Measurements from ENCODE around the gene CACFD1. TPM values are rescaled to one million over a fixed set of nuclear protein-coding genes. Genes with fewer than 3 reads are reported as not detected.
A peak's percentile ranks its signal among the peaks of the same experiment; 100 is the strongest.

CACFD1 gene
- total RNA-seq, 1 donor from 2014 or later: 34.3 TPM

DNA sequence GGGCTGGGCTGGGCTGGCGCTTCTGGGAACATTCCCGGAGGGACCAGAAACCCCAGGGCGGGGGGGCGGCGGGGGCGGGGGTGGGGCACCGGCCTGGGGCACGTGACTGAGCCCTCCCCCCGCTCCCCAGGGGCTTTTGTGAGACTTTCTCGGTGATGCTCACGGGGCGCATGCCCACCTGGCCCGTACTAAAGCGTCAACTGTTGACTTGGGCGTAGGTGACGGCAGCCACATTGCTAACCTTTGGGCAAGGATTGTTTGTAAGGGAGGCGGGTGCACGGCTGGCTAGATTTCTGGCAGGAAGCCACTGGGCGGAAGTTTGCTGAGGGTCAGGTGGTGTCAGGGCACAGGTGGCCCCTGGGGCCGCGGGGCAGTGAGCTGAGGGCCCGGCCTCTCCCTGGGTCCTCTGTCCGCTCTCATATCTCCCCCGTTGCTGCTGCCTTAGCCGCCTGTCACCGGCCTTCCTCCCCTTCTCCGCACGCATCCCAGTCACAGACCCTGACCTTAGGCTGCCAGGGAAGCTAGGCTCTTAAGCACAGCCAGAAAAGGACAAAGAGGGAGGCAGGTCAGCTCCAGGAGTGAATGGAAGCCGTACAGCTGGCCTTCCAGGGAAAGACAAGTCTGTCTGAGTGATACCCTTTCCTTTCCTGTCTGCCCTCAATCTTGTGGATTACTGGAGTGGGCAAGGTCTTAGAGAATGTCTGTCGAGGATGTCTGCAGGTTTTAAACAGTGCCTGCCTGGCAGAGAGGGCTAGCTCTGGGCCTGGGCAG, 812 bp downstream of the CACFD1 start:
- intact Hi-C loops (cut with DNase I): no loop called here
- Histone ChIP-seq H3K27me3 (ENCODE audit: low read depth) (no peaks in the 10 kb centered on the region), H3K4me3 (peak overlapping the region; percentile 79), H3K36me3 (peaks cover 6% of the 10 kb centered on the region), H3K27ac (peak overlapping the region; percentile 90), H3K9me3 (no peaks in the 10 kb centered on the region), H3K4me1 (peaks cover 35% of the 10 kb centered on the region)
- TF ChIP-seq, protein P1, sequence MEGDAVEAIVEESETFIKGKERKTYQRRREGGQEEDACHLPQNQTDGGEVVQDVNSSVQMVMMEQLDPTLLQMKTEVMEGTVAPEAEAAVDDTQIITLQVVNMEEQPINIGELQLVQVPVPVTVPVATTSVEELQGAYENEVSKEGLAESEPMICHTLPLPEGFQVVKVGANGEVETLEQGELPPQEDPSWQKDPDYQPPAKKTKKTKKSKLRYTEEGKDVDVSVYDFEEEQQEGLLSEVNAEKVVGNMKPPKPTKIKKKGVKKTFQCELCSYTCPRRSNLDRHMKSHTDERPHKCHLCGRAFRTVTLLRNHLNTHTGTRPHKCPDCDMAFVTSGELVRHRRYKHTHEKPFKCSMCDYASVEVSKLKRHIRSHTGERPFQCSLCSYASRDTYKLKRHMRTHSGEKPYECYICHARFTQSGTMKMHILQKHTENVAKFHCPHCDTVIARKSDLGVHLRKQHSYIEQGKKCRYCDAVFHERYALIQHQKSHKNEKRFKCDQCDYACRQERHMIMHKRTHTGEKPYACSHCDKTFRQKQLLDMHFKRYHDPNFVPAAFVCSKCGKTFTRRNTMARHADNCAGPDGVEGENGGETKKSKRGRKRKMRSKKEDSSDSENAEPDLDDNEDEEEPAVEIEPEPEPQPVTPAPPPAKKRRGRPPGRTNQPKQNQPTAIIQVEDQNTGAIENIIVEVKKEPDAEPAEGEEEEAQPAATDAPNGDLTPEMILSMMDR (IDR thresholded peaks at IDR 0.05): no peak
- ATAC-seq (peak; percentile 54 to 65), DNase-seq (peak; percentile 83)

DNA sequence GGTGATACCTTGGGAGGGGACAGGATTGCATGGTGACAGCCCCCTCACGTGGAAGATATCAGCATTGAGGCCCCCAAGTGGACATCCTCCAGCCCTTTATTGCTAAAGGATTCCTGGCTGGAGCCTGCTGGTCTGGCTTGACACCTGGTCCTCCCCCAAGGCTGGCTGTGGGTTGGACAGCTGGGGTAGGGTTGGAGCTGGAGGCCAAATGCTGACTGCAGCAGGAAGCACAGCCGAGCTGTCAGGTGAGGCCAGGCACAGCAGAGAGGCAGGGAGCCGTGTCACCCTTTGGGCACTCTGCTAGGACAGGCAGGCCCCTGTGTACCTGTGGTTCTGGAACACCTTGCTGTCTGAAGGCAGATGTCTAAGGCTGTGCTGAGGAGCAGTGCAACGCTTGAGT, 2.2 kb downstream of the CACFD1 start:
- H3K9me3 ChIP-seq: no peaks in the 10 kb centered on the region
- no peak overlapping the region for H3K4me3 ChIP-seq
- peaks cover 12% of the 10 kb centered on the region for H3K36me3 ChIP-seq
- intact Hi-C loops (cut with DNase I): no loop called here
- DNase-seq (no peak), ATAC-seq (no peak)
- peaks cover 35% of the 10 kb centered on the region for H3K4me1 ChIP-seq
- no peak overlapping the region for H3K27ac ChIP-seq
- TF ChIP-seq, protein P1 (IDR thresholded peaks at IDR 0.05): no peak
- H3K27me3 ChIP-seq (ENCODE audit: low read depth): no peaks in the 10 kb centered on the region

DNA sequence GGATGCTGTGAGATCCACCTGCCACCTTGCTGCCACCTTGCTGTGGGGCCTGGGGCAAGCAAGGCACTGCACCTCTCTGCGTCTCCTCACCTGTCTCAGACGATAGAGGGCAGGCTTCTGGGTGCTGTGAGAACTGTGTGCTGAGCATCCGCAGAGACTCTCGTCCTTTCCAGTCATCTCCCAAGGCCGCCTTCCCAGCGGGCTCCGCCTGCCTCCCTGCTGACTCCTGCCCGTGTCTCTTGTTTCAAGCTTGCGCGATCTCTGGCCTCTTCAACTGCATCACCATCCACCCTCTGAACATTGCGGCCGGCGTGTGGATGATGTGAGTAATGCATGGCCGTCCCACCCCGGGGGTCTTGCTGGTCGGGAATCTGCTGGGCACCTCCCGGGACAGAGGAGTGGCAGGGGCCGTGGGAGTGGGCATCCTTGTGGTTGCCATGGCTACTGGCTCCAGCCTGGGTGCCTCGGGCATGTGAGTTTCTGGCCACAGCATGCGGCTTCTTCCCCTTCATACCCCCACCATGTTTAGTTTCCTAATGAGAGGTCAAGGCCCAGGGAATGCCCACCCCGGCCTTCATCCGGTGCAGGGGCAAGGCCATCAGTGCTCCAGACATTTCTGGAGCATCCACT, 3.6 kb downstream of the CACFD1 start:
- no peak overlapping the region for H3K4me3 ChIP-seq
- H3K9me3 ChIP-seq: no peaks in the 10 kb centered on the region
- TF ChIP-seq, protein P1 (IDR thresholded peaks at IDR 0.05): no peak
- peaks cover 20% of the 10 kb centered on the region for H3K36me3 ChIP-seq
- DNase-seq (no peak), ATAC-seq (no peak)
- intact Hi-C loops (cut with DNase I): no loop called here
- peaks cover 35% of the 10 kb centered on the region for H3K4me1 ChIP-seq
- H3K27me3 ChIP-seq (ENCODE audit: low read depth): no peaks in the 10 kb centered on the region
- peak overlapping the region; percentile 24 for H3K27ac ChIP-seq

DNA sequence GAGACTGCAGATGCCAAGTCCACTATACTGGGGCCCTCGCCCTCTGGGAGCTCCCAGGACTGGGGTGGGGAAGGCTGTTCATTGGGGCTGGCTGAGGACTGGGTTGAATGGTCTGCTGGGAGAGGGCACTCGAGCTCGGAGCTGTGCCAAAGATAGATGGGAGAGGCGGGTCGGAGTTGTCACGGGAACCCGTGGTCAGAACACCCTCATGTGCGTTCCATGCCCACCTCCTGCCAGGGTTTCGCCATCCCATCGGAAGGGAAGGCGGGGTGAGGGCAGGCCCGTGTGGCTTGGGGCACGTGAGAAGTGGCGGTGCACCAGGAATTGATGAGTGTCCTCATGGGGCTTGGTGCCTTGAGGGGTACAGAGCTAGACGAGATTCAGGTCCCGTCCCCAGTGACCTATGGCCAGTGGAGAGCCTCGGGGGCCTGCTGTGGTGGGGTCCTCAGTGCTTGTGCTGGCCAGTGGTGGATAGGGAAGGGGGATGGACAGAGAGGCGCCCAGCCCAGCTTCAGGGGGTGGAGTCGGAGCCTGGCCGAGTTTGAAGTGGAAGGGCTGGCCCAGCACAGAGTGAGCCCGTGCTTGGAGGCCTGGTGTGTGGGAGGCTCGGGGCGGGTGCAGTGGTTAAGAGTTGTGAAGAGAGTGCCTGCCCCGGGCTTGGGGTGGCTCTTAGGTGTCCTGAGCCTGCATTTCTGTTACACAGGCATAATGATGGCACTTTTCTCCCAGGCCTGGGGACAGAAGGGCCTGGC, 4.3 kb downstream of the CACFD1 start:
- peak; percentile 37 to 59 for ATAC-seq
- peak; percentile 84 for DNase-seq
- no peaks in the 10 kb centered on the region for H3K9me3 ChIP-seq

DNA sequence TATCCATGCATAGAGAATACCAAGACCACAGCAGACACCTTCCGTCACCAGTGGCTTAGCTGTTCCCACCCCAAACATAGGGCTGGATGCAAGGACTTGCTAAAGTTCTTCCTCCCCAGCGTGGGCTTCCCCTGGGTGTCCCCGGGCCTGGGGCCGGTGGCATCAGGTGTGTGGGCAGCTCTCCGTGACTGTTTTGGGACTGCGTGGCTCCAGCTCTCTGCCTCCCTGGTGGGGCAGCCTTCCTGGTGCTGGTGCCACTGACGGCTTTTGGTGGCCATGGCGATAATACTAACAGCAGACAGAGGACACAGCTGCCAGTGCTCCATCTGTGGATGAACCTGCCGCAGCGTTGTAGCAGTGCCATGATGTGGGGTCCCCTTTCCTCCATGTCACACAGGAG, 4.9 kb downstream of the CACFD1 start:
- Histone ChIP-seq H3K9me3 (no peaks in the 10 kb centered on the region), H3K36me3 (peaks cover 31% of the 10 kb centered on the region), H3K4me1 (peaks cover 28% of the 10 kb centered on the region), H3K27me3 (ENCODE audit: low read depth) (no peaks in the 10 kb centered on the region), H3K27ac (no peak overlapping the region), H3K4me3 (no peak overlapping the region)
- no peak for DNase-seq
- TF ChIP-seq, protein P1 (IDR thresholded peaks at IDR 0.05): no peak
- ATAC-seq: no peak
- intact Hi-C loops (cut with DNase I): no loop called here

More for the DNA sequence above, 4.3 kb downstream of the CACFD1 start:
- Histone ChIP-seq H3K27ac (peak overlapping the region; percentile 24), H3K4me3 (no peak overlapping the region), H3K27me3 (ENCODE audit: low read depth) (no peaks in the 10 kb centered on the region), H3K36me3 (peaks cover 27% of the 10 kb centered on the region), H3K4me1 (peaks cover 31% of the 10 kb centered on the region)
- TF ChIP-seq, protein P1 (IDR thresholded peaks at IDR 0.05): no peak
- intact Hi-C loops (cut with DNase I): no loop called here
